Non-pigmented ciliary epithelial cell (primary cell): ENCODE measurements around the gene DGKK.

Source experiments
- DNase-seq: peaks from one replicate; pipeline ENCODE4 v3.0.0-alpha.2; 2010; ENCODE audit warnings: low read depth

The DGKK gene, protein sequence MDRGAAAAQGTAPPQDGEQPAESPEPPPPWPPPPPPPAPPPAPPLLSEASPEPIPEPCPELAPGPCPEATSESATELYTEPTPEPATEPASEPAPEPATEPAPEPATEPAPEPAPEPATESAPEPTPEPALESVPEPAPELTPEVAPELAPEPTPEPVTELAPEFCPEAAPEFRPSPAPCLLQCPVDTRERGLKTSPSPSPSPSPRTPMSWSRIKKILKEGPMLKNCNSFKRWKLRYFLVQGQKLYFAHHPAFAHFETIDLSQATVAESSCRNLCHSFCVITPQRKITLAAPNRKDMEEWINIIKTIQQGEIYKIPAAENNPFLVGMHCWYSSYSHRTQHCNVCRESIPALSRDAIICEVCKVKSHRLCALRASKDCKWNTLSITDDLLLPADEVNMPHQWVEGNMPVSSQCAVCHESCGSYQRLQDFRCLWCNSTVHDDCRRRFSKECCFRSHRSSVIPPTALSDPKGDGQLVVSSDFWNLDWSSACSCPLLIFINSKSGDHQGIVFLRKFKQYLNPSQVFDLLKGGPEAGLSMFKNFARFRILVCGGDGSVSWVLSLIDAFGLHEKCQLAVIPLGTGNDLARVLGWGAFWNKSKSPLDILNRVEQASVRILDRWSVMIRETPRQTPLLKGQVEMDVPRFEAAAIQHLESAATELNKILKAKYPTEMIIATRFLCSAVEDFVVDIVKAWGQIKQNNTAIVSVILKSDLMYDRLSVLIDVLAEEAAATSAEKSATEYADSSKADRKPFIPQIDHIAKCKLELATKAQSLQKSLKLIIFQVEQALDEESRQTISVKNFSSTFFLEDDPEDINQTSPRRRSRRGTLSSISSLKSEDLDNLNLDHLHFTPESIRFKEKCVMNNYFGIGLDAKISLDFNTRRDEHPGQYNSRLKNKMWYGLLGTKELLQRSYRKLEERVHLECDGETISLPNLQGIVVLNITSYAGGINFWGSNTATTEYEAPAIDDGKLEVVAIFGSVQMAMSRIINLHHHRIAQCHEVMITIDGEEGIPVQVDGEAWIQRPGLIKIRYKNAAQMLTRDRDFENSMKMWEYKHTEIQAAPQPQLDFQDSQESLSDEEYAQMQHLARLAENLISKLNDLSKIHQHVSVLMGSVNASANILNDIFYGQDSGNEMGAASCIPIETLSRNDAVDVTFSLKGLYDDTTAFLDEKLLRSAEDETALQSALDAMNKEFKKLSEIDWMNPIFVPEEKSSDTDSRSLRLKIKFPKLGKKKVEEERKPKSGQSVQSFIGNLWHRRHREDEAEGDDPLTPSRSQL

DNA sequence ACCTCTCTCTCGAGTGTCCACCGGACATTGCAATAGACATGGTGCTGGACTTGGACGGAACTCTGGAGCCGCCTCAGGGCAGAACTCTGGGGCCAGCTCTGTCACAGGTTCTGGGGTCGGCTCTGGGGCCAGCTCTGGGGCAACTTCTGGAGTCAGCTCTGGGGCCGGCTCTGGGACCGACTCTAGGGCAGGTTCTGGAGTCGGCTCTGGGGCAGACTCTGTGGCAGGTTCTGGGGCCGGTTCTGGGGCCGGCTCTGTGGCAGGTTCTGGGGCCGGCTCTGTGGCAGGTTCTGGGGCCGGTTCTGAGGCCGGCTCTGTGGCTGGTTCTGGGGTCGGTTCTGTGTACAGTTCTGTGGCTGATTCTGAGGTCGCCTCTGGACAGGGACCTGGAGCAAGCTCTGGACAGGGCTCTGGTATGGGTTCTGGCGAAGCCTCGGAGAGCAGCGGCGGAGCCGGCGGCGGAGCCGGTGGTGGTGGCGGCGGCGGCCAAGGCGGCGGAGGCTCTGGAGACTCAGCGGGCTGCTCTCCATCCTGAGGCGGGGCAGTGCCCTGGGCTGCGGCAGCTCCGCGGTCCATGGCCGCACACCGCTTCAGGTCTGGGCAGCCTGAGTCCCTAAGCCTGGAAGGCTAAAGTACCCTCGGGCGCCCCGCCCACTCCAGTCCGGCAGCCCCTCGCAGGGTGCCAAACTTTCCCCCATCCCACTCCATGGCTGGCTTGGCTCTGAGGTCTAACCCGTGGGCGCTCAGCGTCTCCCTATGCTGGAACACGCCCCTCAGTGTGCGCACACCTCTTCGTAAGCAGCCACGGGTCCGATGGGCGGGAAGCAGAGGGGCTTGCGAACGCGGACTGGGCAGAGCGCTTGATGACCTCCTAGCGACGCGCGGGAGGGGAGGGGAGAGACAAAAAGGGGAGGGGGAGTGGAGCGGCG, at the start of gene DGKK:
TSS of gene DGKK (minus strand) at position 723 of the 929 bp plus-strand sequence. CDS start at position 576, 147 bp downstream.
- DNase-seq: no peak

DNA sequence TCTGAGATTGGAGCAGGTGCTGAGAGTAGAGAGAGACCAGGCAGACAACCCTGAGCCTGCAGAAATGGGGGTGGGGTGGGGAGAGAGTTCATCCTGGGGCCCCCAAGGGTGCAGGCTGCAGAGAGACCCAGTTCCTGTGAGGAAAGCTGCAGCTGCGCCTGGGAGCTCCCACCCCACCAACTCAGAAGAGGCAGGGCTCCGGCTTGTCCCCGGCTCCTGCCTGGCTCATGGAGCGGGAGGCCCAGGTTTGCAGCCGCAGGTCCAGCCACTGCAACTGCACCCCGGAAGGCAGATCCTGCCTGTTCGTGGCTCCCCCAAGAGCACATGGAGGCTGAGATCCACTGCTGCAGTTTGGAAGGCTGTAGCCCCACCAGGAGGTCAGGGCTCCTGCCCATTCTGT, 44.2 kb upstream of the DGKK start:
- no peak for DNase-seq

DNA sequence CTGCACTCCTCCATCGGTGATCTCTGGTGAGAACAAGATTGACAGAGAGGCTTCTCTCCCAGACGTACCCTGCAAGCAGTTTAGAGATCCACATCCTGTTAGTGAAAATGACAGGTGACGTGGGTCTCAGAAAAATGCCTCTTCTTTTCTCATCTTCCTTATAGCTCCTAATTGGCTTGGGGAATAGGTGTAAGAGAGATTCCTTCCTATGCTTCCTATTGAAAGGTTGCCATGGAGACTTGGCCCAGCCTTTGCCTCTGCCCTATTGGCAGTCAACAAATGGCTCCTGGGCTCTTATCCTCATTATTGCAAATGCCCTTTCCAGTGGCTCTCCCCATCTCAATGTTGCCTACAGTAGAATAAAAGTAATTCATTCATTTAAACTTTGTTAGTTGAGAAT, 26.5 kb upstream of the DGKK start:
- no peak for DNase-seq

DNA sequence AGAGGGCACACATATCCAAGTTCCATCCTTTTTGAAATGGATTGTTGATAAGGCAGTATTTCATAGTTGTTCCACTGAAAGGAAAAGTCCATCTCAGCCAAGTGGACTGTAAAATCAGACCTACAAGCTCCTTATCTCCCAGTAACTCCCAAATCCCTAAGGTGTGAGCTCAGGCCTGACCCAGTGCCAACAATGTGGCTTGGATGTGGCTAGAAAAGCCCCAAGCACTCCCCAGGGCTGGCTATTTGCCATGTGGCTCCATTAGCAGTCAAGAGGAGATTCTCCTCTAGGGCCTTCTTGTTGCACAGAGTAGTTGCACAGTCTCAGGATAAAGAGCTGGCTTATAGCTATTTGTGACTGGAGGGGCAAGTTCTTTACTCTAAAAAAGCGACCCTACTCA, 25.0 kb upstream of the DGKK start:
- DNase-seq: no peak

DNA sequence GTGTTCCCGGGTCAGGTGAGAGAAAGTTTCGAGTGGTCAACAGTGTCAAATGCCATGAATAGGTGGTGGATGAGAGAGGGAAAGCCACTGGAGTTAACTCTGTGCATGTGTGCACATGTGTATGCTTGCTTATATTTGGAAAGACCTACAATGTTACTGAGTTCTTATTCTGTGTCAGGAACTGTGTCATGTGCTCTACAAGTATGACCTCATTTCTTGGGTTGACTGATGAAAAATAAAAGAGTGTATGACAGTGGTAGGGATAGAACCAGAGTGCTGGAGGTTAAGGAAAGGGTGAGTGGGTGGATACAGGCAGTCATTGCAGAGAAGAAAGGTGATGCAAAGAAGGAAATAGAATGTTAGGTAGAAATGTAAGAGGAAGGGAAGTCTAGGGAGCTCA, 22.1 kb upstream of the DGKK start:
- no peak for DNase-seq

DNA sequence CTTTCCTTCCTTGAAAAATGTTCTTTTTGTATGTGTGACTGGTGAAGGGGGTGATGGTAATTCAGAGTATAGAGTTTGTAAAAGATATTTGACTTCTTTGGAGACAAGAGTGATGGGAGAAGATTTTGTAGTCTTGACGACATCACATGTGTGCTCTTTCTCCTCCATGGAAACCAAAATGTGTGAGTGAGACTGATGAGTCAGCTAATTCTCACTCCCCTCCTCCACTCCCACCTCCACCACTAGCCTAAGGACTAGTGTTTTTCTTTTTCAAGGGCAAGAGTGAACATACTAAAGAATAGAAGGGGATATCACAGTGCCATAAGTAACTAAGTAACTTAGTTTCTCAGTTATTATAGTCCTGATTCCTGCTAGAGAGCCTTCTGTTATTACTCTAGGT, 14.0 kb upstream of the DGKK start:
- DNase-seq: no peak

DNA sequence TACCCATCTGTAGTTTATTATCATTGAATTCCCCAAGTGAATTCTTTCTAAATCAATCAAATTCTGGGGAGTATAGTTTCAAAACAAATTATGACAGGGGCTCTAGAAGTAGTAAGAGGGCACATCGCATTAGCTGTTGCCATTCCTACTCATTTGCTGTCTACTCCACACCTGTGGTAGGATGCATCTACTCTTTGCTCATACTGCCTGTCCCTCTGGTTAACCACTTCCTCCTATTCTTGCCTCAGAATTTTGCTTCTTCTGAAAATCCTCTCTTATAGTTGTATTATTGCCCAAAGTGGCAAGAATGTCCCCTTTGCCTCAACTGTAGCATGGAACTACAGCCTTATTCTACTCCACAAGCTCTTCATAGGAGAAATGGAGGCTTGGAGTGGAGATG, 12.7 kb upstream of the DGKK start:
- DNase-seq: no peak

DNA sequence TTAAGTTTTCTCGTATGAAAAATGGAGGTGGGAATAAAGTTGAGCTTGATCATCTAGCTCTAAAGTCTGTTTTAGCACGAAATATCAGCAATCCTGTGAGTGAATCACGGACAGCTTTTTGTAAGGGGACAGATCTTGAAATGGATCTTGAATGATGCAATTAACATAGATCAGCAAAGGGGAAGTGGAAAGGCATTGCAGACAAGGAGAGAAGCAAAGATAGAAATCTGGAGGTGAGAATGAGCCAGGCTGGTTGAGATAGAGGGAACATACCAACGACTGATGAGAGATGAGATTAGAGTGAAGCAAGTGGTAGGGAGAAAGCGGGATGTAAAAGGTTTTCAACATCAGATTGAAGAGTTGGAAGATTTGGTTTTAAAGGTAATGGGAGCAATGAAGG, 4.6 kb upstream of the DGKK start:
- no peak for DNase-seq

DNA sequence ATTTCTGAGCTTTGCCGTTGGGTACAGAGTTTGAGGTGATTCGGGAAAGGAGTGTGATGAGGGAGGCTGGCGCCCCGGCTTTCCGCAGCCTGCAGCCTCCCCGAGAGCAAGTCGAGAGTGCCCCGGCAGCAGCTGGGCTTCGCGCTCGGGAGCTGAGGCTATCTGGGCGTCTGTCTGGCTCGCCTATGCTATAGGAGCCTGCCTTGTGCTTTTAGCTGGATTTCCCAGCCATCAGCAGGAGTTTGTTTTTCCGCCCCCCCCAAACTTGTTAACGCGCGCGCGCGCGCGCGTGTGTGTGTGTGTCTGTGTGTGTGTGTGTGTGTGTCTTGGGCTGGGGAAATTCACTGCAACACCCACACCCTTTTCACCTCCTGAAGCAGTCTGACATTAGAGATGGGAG, 765 bp upstream of the DGKK start:
- DNase-seq: no peak

DNA sequence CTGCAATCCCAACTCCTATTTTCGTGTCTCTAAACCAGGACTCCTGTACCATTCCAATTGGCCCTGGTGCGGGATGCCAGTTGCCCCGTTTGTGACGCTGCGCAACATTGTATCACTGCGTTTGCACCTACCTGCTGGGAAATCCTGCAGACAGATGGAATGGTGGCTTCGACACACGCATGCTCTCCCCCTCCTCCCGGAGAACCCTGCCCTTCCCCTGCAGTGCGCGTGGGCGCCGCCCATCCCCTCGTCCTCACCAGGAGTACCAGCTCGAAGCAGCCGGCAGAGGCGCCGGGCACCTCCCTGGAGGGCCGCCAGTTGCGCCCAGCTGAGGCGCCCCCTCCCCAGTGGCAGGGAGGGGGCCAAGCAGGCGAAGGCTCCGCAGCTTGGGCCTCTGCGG, 1.4 kb downstream of the DGKK start:
- DNase-seq: no peak

DNA sequence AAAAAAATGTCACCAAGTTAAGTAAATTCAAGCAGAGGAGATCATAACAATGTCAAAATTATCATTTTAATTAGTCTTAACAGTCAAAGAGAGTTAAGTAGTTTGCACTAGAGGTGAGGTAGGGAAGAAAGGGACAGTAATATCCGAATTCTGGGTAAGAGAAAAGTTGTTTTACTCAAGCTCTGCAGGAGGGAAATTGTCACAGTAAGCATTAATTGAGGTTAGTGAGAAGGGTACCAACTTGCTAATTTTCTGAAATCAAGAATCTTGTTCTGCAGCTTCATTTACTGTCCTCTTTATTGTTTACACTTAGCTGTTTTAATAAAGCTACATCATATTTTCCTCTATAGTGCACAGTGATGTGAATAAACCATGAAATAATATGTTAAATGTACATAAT, 11.0 kb downstream of the DGKK start:
- no peak for DNase-seq

DNA sequence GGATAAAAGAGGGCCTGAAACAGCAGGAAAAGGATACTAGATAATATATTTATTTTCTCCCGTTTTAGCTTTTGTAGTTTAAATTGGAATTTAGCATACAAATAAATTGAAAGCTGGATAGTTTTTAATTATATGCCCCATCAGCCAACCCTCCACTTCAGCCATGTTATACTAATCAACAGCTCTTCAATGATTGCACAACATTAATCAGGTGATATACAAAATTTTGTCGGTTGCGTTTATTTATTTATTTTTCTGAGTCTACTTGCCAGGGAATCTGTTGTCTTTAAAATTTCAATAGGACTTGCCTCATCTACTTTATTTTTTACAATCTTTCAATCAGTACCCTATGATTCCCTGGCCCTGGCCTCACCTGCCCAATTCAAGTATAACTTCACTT, 12.1 kb downstream of the DGKK start:
- no peak for DNase-seq

DNA sequence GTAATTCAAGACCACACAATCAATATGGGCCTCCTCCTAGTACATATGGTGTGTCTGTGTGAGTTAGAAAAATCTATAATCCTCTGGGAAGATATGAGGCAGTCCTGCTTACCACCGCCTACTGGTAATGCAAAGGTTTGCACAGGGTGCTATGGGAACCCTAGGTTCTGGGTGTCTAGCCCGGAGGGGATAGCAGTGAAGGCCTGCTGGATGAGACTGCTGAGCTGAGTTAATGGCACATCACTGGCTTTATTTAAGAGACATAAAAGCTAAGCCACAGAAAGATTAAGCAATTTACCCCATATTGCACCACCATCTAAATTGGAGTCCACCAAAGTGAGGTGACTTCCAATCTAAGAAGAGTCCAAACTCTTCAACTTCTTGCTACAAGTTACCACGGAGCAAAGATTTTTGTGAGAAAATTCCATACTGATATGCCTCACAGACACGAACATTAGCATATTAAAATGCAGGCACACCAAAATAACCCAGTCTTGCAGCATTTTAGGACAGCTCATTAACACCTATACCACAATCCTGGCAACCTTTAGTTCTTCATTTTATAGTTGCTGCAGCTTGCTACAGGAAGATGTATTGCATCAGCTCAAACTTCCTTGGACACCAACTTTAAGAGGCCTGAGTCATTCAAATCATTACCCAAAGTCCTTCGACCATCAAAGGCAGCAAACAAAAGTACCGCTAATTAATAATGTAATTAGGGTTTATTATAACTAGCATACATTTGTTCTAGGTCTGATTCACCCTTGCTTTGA, 13.7 kb downstream of the DGKK start:
- DNase-seq: no peak

DNA sequence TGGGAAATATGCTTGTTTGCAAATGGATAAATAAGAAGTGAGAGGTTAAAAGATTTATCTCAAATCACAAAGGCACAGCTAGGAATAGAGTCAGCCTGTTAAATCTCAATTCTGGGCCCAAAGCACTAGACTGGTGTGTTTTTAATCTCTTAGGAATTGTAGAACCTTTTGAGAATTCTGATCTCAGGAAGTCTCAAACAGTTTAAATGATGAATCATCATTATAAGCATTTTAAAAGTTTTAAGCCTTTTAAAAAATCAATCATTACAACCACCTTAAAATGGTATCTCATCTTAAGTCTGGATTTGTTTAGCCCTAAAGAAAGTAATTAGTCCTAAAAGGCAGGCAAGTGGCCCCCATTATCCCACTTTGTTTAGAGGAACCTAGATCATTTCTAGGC, 17.8 kb downstream of the DGKK start:
- no peak for DNase-seq

DNA sequence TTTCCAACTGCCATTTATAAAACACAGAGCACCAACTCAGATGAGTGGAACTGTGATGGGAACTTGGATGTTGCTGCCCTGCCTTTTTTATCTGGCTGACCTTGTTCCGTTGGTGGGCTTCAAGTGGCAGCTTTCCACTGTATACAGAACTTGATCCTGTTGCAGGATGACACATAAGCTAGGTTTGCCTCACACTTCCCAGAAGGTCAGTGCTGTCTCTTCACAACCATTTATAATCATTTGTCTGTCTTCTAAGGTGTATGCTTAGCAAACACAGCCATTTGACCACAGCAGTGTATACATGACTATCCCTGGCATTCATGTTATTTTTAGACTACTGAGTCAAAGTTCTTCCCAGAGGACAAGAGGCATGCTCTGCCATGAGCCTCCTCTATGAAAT, 20.3 kb downstream of the DGKK start:
- DNase-seq: no peak

DNA sequence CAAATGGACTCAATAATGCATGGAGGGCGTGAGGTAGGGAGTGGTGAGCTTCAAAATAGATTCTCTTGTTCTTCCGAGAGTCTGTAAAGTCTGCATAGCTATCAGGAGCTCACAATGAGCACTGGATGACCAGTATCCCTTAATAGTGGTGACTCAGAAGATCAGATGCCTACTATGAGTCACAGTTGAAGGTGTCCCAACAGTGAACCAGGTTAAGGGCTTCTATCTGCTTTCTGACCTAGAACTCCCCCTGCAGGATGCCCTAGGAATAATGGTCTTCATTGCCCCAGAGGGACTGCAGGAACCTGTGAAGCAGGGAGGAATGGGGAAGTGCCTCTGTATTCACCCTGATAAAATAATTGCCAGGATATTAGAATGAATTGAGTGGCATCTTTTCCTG, 22.1 kb downstream of the DGKK start:
- no peak for DNase-seq

DNA sequence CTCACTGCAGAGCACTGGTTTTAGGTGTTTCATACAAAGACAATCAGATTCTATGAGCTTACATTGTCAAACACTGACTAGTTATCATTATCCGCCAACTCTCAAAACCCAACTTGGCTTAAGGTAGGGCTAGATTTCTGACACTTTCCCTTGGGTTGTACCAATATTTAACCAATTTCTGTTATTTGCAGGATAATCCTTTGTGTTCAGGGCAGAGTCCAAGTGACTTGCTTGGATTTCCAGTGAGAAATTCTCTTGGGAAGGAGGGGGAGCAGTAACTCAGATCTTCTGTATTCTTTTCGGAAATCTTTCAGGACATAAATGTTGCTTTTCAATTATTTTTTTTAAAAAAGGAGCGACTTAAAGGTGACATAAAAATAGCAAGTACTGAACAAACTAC, 23.1 kb downstream of the DGKK start:
- no peak for DNase-seq

DNA sequence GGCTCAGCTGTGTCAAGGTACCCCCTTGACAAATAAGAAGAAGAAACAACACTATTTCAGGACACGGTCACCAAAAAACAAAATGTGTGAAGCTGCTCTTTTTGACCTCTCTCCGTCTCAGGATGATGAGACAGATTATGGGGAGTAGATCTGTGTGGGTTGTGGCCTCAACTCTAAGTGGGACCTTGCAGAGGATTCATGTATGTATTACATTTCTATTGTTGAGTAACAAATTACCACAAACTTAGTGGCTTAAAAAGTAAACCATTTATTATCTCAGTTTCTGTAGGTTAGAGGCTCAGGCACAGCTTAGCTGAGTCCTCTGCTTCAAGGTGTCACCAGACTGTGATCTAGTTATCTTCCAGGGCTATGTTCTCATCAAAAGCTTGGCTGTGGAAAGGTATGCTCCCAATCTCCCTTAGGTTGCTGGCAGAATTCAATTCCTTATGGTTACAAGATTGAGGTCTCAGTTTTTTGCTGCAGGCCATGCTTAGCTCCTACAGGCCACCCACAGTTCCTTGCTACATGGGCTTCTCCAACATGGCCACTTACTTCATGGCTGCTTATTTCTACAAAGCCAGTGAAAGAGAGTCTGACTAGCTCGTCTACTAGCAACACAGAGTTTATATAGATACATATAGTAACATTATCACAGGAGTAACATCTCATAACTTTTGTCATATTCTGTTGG, 28.1 kb downstream of the DGKK start:
- no peak for DNase-seq

DNA sequence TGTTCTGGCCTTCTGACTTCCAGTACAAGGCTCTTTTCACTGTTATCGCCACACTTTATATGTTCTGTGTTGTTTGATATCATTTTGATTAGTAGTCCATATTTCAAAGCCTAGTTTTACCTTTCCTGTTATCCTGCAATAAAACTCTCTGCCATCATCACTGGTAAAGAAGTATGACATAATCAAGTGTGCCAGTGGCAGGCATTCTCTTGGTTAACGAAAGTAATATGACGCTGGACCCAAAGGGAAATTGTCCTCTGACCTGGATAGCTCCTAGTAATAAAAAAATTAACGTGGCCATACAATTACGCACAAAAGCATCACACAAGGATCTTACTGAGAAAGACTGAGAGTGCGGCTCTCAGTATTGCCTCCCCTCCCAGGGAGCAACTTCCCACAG, 33.8 kb downstream of the DGKK start:
- no peak for DNase-seq

DNA sequence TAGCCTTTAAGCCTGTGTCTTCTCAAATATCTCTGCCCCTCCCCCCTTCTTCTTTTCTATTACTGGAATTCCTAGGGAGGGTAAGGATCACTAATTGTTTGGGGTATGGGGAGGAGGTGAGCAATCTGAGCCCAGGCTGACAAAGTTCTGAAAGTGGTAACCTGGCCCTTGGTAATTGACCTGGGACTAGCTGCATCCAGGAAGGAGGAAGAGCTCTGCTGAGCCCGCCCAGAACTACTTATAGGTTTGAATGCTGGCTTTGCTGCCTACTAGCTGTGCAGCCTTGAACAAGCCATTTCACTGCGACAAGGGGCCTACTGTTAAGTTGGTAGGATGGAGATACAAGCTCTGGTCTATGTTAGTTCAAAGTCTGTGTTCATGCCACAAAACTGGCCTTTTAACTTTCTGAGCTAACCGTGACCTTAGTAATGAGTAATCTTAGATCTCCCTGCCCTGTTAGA, 37.8 kb downstream of the DGKK start:
- no peak for DNase-seq
